SU-DHL-6 (cell line): ENCODE data around the gene DSTN.

ENCODE experiments used
- H2AFZ ChIP-seq: fragments of 200-600 bp; sonication (generic); 2 replicates; pipeline ENCODE4 v1.6.1; 2014; ENCODE audit warnings: low read depth, mild to moderate bottlenecking, moderate library complexity, mixed read lengths, antibody characterized with exemption, low read length; ENCODE audit not compliant: severe bottlenecking
- H3F3A ChIP-seq: fragments of 200-600 bp; shearing (Covaris generic); 2 replicates; pipeline ENCODE4 v1.6.0; 2016; ENCODE audit warnings: antibody characterized with exemption, mild to moderate bottlenecking; ENCODE audit not compliant: insufficient read depth
- H3K27ac ChIP-seq: fragments of 200-600 bp; sonication (generic); 2 replicates; pipeline ENCODE4 v1.5.1; 2016; ENCODE audit warnings: low read depth, mild to moderate bottlenecking, low read length, moderate library complexity, mixed read lengths
- H3K27me3 ChIP-seq: fragments of 200-600 bp; sonication (generic), shearing (Covaris generic); 2 replicates; pipeline ENCODE4 v1.6.0; 2014; ENCODE audit warnings: mild to moderate bottlenecking, low read length
- H3K36me3 ChIP-seq: fragments of 200-600 bp; sonication (generic); 2 replicates; pipeline ENCODE4 v1.6.1; 2014; ENCODE audit warnings: mild to moderate bottlenecking, low read length, mixed read lengths
- H3K4me2 ChIP-seq: fragments of 300-600, 200-600 bp; shearing (Covaris generic), sonication (generic); 2 replicates; pipeline ENCODE4 v1.6.0; 2014; ENCODE audit warnings: low read length, low read depth, mild to moderate bottlenecking; ENCODE audit not compliant: poor library complexity, severe bottlenecking
- H3K4me3 ChIP-seq: fragments of 200-600 bp; sonication (generic); 2 replicates; pipeline ENCODE4 v1.5.1; 2014; ENCODE audit warnings: antibody characterized with exemption, low read length, mild to moderate bottlenecking, mixed read lengths; ENCODE audit not compliant: insufficient read depth, poor library complexity, severe bottlenecking
- H3K79me2 ChIP-seq: fragments of 200-600 bp; sonication (generic); 2 replicates; pipeline ENCODE4 v1.6.1; 2014; ENCODE audit warnings: mild to moderate bottlenecking, low read length, moderate library complexity; ENCODE audit not compliant: insufficient read depth
- H3K9ac ChIP-seq: fragments of 200-600 bp; sonication (generic); 2 replicates; pipeline ENCODE4 v1.7.0; 2014; ENCODE audit warnings: mild to moderate bottlenecking, low read length
- H3K9me2 ChIP-seq: fragments of 200-600 bp; sonication (generic); replicated peaks from 2 replicates; pipeline ENCODE4 v1.6.1; 2014; ENCODE audit warnings: low read length; ENCODE audit not compliant: insufficient read depth
- H3K9me3 ChIP-seq: fragments of 200-600 bp; sonication (generic); 2 replicates; pipeline ENCODE4 v1.6.1; 2014; ENCODE audit warnings: low read length, mixed read lengths; ENCODE audit not compliant: insufficient read depth
- H4K20me1 ChIP-seq: fragments of 200-600 bp; sonication (generic); 2 replicates; pipeline ENCODE4 v1.6.1; 2014; ENCODE audit warnings: low read depth, mild to moderate bottlenecking, antibody characterized with exemption, low read length, moderate library complexity, mixed read lengths
- EZH2phosphoT487 ChIP-seq: fragments of 200-600 bp; sonication (generic), shearing (Covaris generic); conservative IDR thresholded peaks from 2 replicates; pipeline ENCODE4 v1.6.1; 2018; ENCODE audit warnings: mild to moderate bottlenecking, antibody characterized with exemption, low read length, moderate library complexity, mixed read lengths
- TF ChIP-seq, protein P1 (sequence below): fragments of 200-600 bp; sonication (generic); IDR thresholded peaks from one replicate; pipeline ENCODE4 v1.5.1; 2017; ENCODE audit warnings: antibody characterized with exemption, mild to moderate bottlenecking, low read length, moderate library complexity; ENCODE audit not compliant: insufficient read depth, poor library complexity, severe bottlenecking

The DSTN gene

DNA sequence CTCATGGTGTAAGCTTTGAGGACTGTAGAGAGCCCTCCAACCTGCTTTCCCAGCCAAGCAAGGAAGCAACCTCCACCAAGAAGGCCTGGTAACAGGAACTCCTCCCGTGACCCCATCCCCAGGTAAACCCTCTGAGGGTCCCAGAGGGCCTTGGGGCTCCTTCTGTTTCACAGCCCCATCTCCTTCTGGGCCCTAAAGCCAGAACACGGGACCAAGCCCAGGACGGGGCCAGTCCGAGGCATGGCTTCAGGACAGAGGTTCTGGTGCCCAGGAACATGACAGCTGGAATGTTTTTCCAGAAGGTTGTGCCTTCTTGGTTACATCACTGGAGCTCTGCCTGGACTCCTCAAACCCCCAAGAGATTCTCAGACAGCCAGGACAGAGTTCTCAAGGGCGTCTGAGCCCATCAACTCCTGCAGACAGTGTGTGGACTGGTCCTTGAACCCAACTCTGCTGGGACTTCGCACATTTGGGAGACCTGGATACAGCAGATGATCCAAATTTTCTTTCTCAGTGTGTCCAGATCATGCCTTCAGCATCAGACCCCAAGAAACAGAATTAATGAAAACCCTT is 69.0 kb downstream of the DSTN start:
- Histone ChIP-seq H3K4me3 (no peak overlapping the region), H3K27me3 (no peaks in the 10 kb centered on the region), H3K4me2 (no peak overlapping the region), H2AFZ (no peak overlapping the region), H3K9me2 (no peaks in the 10 kb centered on the region), H3F3A (no peaks in the 10 kb centered on the region), H3K9me3 (no peaks in the 10 kb centered on the region), H3K79me2 (no peaks in the 10 kb centered on the region), H3K27ac (no peak overlapping the region), H3K36me3 (no peaks in the 10 kb centered on the region), H4K20me1 (no peaks in the 10 kb centered on the region), H3K9ac (no peak overlapping the region)
- TF ChIP-seq, protein P1, sequence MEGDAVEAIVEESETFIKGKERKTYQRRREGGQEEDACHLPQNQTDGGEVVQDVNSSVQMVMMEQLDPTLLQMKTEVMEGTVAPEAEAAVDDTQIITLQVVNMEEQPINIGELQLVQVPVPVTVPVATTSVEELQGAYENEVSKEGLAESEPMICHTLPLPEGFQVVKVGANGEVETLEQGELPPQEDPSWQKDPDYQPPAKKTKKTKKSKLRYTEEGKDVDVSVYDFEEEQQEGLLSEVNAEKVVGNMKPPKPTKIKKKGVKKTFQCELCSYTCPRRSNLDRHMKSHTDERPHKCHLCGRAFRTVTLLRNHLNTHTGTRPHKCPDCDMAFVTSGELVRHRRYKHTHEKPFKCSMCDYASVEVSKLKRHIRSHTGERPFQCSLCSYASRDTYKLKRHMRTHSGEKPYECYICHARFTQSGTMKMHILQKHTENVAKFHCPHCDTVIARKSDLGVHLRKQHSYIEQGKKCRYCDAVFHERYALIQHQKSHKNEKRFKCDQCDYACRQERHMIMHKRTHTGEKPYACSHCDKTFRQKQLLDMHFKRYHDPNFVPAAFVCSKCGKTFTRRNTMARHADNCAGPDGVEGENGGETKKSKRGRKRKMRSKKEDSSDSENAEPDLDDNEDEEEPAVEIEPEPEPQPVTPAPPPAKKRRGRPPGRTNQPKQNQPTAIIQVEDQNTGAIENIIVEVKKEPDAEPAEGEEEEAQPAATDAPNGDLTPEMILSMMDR = no peak
- no peak for TF ChIP-seq EZH2phosphoT487

DNA sequence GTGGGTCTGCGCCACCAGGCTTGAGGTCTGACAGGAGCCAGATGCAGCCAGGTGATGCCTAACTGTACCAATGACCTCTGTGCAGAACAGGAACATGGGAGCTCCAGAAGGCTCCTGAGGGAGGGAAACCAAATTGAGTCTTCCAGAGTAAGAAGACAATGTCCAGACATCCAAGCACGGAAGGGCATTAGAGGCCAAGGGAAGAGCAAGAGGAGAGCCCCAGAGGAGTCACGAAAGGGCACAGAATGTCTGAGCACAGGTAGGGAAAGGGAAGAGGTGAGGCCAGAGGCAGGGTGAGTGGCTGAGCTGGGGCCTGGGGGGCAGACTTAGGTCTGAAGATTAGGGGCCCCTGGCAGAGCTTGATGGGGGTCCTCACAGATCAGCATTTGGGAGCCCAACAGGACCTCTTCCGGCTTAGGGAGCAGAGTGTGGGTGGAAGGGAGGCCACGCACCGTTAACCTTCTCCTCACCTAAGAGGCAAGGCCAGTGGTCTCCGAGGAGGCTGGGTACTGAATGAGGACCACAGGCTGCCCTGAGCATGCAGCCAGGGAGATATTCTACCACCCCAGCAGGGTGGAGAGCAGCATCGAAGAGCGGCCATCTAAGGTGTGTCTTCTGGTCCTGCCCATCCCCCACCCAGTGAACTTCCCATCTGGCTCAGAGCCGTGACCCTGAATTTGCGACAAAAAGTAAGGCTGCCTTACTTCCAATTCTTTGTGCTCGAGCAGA is 70.4 kb downstream of the DSTN start:
- H3K4me2 ChIP-seq = no peak overlapping the region
- H3K27me3 ChIP-seq = no peaks in the 10 kb centered on the region
- no peaks in the 10 kb centered on the region for H4K20me1 ChIP-seq
- H3K9me2 ChIP-seq = no peaks in the 10 kb centered on the region
- H3K4me3 ChIP-seq = no peak overlapping the region
- no peaks in the 10 kb centered on the region for H3K79me2 ChIP-seq
- no peaks in the 10 kb centered on the region for H3K36me3 ChIP-seq
- H2AFZ ChIP-seq = no peak overlapping the region
- no peaks in the 10 kb centered on the region for H3K9me3 ChIP-seq
- H3K27ac ChIP-seq = no peak overlapping the region
- H3F3A ChIP-seq = no peaks in the 10 kb centered on the region
- H3K9ac ChIP-seq = no peak overlapping the region
- TF ChIP-seq EZH2phosphoT487 = no peak
- TF ChIP-seq, protein P1 = no peak

DNA sequence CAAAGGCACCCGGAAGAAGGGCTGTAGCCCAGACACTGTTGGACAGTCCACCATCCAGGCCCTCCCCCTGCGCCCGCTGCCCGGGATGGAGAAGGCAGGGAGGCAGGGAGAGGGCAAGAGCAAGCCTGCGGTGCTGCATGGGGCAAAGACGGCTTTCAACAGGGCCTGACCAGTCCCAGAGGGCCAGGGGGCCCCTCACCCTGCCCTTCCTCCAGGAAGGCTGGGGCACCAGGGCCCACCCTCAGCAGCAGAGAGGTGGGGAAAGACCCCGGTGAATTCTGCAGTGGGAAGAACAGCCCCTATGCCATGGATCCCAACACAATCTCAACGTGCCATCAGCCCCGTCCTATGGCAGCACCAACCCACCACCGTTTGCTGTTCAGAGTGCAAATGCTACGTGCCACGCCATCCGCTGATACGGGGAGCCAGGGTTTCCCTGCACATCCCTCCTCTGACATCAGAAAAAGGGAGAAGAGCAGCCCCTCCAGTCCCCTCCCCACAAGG is 71.1 kb downstream of the DSTN start:
- H3K4me2 ChIP-seq = no peak overlapping the region
- no peaks in the 10 kb centered on the region for H3K79me2 ChIP-seq
- H3K4me3 ChIP-seq = no peak overlapping the region
- H4K20me1 ChIP-seq = no peaks in the 10 kb centered on the region
- H3K27ac ChIP-seq = no peak overlapping the region
- no peaks in the 10 kb centered on the region for H3F3A ChIP-seq
- H3K9ac ChIP-seq = no peak overlapping the region
- no peak overlapping the region for H2AFZ ChIP-seq
- no peaks in the 10 kb centered on the region for H3K9me2 ChIP-seq
- H3K36me3 ChIP-seq = no peaks in the 10 kb centered on the region
- no peak for TF ChIP-seq EZH2phosphoT487
- TF ChIP-seq, protein P1 = no peak
- no peaks in the 10 kb centered on the region for H3K27me3 ChIP-seq
- H3K9me3 ChIP-seq = no peaks in the 10 kb centered on the region
